Measurements from ENCODE around the gene HSPA4L. TPM values are rescaled to one million over a fixed set of nuclear protein-coding genes. Genes with fewer than 3 reads are reported as not detected.

Gene HSPA4L
- total and polyA plus RNA-seq, 10 of the 15 experiments (the other 5 are each of a cell fraction or from before 2014, with no cell fraction given) = 8.6 to 40.5 (median 21.4) TPM

DNA sequence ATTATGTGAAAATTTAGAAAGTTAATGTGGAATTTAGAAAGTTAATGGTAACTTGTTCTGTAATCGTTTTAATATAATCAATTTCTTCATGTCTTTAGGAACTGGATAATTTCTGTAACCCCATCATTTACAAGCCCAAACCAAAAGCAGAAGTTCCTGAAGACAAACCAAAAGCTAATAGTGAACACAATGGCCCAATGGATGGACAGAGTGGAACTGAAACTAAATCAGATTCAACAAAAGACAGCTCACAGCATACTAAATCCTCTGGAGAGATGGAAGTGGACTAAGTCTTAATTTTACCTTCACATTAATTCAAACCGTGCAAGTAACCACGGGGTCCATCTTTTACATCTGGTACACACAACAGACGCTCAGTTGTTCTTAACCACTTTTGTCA is 50.5 kb downstream of the HSPA4L start (continued):
- no peak for TF ChIP-seq JUNB (IDR thresholded peaks at IDR 0.05)
- peak; percentile 31 for TF ChIP-seq MEF2B (IDR thresholded peaks at IDR 0.05; ENCODE audit: partially characterized antibody, poor library complexity, severe bottlenecking)
- TF ChIP-seq SREBF2 (IDR thresholded peaks at IDR 0.05; ENCODE audit: low read length) = no peak
- peak; percentile 19; the same call in 1 of the 2 replicates for TF ChIP-seq MTA2 (IDR thresholded peaks at IDR 0.05; ENCODE audit: low read depth)
- no peak for TF ChIP-seq MEF2A (IDR thresholded peaks at IDR 0.05; ENCODE audit: insufficient read depth, low read depth, low read length)
- no peak for TF ChIP-seq TCF3 (IDR thresholded peaks at IDR 0.05; ENCODE audit: borderline replicate concordance, insufficient read depth, low read depth, low read length)
- no peak for TF ChIP-seq PML (IDR thresholded peaks at IDR 0.05; ENCODE audit: low read length)
- TF ChIP-seq, protein P1, sequence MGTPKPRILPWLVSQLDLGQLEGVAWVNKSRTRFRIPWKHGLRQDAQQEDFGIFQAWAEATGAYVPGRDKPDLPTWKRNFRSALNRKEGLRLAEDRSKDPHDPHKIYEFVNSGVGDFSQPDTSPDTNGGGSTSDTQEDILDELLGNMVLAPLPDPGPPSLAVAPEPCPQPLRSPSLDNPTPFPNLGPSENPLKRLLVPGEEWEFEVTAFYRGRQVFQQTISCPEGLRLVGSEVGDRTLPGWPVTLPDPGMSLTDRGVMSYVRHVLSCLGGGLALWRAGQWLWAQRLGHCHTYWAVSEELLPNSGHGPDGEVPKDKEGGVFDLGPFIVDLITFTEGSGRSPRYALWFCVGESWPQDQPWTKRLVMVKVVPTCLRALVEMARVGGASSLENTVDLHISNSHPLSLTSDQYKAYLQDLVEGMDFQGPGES (IDR thresholded peaks at IDR 0.05) = no peak
- TF ChIP-seq EP300 (IDR thresholded peaks at IDR 0.05; ENCODE audit: borderline replicate concordance in 1 of 2, control insufficient read depth in 1 of 2, low read depth in 2 of 2, low read length in 2 of 2) = no peak
- TF ChIP-seq RCOR1 (conservative IDR thresholded peaks at IDR 0.05; ENCODE audit: low read depth, low read length) = no peak
- no peak for TF ChIP-seq ZNF217 (IDR thresholded peaks at IDR 0.05)
- no peak for TF ChIP-seq TARDBP (IDR thresholded peaks at IDR 0.05; ENCODE audit: borderline replicate concordance)
- TF ChIP-seq STAT1 (conservative IDR thresholded peaks at IDR 0.05) = no peak
- TF ChIP-seq, protein P2, sequence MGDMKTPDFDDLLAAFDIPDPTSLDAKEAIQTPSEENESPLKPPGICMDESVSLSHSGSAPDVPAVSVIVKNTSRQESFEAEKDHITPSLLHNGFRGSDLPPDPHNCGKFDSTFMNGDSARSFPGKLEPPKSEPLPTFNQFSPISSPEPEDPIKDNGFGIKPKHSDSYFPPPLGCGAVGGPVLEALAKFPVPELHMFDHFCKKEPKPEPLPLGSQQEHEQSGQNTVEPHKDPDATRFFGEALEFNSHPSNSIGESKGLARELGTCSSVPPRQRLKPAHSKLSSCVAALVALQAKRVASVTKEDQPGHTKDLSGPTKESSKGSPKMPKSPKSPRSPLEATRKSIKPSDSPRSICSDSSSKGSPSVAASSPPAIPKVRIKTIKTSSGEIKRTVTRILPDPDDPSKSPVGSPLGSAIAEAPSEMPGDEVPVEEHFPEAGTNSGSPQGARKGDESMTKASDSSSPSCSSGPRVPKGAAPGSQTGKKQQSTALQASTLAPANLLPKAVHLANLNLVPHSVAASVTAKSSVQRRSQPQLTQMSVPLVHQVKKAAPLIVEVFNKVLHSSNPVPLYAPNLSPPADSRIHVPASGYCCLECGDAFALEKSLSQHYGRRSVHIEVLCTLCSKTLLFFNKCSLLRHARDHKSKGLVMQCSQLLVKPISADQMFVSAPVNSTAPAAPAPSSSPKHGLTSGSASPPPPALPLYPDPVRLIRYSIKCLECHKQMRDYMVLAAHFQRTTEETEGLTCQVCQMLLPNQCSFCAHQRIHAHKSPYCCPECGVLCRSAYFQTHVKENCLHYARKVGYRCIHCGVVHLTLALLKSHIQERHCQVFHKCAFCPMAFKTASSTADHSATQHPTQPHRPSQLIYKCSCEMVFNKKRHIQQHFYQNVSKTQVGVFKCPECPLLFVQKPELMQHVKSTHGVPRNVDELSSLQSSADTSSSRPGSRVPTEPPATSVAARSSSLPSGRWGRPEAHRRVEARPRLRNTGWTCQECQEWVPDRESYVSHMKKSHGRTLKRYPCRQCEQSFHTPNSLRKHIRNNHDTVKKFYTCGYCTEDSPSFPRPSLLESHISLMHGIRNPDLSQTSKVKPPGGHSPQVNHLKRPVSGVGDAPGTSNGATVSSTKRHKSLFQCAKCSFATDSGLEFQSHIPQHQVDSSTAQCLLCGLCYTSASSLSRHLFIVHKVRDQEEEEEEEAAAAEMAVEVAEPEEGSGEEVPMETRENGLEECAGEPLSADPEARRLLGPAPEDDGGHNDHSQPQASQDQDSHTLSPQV (IDR thresholded peaks at IDR 0.05) = no peak
- TF ChIP-seq, protein P3, sequence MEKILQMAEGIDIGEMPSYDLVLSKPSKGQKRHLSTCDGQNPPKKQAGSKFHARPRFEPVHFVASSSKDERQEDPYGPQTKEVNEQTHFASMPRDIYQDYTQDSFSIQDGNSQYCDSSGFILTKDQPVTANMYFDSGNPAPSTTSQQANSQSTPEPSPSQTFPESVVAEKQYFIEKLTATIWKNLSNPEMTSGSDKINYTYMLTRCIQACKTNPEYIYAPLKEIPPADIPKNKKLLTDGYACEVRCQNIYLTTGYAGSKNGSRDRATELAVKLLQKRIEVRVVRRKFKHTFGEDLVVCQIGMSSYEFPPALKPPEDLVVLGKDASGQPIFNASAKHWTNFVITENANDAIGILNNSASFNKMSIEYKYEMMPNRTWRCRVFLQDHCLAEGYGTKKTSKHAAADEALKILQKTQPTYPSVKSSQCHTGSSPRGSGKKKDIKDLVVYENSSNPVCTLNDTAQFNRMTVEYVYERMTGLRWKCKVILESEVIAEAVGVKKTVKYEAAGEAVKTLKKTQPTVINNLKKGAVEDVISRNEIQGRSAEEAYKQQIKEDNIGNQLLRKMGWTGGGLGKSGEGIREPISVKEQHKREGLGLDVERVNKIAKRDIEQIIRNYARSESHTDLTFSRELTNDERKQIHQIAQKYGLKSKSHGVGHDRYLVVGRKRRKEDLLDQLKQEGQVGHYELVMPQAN (conservative IDR thresholded peaks at IDR 0.05) = no peak
- no peak for TF ChIP-seq CREB1 (IDR thresholded peaks at IDR 0.05; ENCODE audit: low read depth)
- TF ChIP-seq TAF1 (IDR thresholded peaks at IDR 0.05; ENCODE audit: borderline replicate concordance, low read depth, low read length) = no peak
- TF ChIP-seq YBX1 (IDR thresholded peaks at IDR 0.05) = no peak
- TF ChIP-seq EED (IDR thresholded peaks at IDR 0.05; ENCODE audit: low read depth) = no peak
- TF ChIP-seq SMAD1 (IDR thresholded peaks at IDR 0.05; ENCODE audit: low read depth, partially characterized antibody) = no peak
- TF ChIP-seq GABPA (IDR thresholded peaks at IDR 0.05; ENCODE audit: low read depth) = no peak
- peak; percentile 92 for TF ChIP-seq SPI1 (IDR thresholded peaks at IDR 0.05; ENCODE audit: borderline replicate concordance, insufficient read depth, low read depth, low read length)
- TF ChIP-seq, protein P4, sequence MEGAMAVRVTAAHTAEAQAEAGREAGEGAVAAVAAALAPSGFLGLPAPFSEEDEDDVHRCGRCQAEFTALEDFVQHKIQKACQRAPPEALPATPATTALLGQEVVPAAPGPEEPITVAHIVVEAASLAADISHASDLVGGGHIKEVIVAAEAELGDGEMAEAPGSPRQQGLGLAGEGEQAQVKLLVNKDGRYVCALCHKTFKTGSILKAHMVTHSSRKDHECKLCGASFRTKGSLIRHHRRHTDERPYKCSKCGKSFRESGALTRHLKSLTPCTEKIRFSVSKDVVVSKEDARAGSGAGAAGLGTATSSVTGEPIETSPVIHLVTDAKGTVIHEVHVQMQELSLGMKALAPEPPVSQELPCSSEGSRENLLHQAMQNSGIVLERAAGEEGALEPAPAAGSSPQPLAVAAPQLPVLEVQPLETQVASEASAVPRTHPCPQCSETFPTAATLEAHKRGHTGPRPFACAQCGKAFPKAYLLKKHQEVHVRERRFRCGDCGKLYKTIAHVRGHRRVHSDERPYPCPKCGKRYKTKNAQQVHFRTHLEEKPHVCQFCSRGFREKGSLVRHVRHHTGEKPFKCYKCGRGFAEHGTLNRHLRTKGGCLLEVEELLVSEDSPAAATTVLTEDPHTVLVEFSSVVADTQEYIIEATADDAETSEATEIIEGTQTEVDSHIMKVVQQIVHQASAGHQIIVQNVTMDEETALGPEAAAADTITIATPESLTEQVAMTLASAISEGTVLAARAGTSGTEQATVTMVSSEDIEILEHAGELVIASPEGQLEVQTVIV (IDR thresholded peaks at IDR 0.05; ENCODE audit: borderline replicate concordance, partially characterized antibody) = no peak
